Left renal pelvis (tissue), 4 donors: ENCODE results near the gene IFITM1. TPM values are rescaled to one million over a fixed set of nuclear protein-coding genes. Genes with fewer than 3 reads are reported as not detected.
"Not testable (repeated sequence)": the region's sequence is repeated elsewhere in the genome, so short reads cannot be mapped to it uniquely, and the experiment has no call there.

ENCODE experiments used
- DNase-seq, 4 donors: peaks; one replicate each; pipeline ENCODE4 v3.0.0-alpha.2; 2013; ENCODE audit warnings: low read depth in 4 of 4, low spot score in 3 of 4
- polyA plus RNA-seq, 4 donors: library from polyadenylated mRNA; unstranded; fragments of 120-200 nt; gene quantifications; one replicate each; pipeline ENCODE4 v1.2.1, GENCODE V29; 2013; ENCODE audit not compliant: insufficient read length in 4 of 4

Gene IFITM1
- polyA plus RNA-seq, 4 donors = 25.0 to 40.4 (median 35.2) TPM

DNA sequence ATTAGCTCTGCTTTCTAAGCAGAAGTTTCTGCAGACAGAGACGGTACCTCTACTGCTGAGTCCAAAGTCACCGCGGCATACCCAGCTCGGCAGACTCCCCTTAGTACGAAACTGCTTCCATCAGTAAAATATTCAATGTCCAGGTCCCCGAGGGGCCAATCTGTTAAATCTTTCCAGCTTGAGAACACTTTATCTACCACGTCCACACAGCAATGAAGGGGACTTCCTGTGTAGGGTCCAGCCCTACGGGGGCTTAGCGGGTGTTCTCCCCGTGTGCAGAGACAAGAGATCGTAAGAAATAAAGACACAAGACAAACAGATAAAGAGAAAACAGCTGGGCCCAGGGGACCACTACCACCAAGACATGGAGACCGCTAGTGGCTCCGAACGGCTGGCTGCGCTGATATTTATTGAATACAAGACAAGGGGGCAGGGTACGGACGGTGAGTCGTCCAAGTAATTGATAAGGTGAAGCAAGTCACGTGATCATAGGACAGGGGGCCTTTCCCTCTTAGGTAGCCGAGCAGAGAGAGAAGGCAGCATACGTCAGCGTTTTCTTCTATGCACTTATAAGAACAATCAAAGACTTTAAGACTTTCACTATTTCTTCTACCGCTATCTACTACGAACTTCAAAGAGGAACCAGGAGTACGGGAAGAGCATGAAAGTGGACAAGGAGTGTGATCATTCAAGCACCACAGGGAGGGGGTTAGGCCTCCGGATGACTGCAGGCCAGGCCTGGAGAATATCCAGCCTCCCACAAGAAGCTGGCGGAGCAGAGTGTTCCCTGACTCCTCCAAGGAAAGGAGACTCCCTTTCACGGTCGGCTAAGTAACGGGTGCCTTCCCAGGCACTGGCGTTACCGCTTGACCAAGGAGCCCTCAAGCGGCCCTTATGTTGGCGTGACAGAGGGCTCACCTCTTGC lies 11.0 kb downstream of the IFITM1 start:
- DNase-seq = not testable (repeated sequence)

DNA sequence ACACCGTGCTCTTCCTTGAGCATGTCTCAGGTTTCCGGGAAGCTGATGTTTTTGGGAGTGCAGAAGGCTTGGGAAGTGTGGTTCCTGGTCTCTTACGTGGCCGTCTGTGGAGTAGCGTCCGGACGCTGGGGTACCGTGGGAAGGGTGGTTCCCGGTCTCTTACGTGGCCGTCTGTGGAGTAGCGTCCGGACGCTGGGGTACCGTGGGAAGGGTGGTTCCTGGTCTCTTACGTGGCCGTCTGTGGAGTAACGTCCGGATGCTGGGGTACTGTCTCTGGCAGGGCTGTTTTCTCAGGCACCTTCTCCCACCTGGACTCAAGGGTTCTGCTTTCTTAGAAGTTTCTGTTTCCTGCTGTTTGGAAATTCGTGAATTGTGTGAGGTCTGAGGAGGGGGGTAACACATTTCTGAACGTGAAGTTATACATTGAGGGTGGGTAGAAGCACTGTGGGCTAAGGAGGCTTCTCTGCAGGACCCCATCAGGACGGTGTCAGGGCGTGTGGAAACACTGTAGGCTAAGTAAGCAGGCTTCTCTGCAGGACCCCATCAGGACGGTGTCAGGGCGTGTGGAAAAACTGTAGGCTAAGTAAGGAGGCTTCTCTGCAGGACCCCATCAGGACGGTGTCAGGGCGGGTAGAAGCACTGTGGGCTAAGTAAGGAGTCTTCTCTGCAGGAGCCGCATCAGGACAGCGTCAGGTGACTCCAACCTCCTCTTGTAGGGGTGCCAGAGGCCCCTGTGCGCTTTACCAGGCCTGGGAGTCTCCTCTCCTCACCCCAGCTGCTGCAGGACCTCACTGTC lies 12.2 kb downstream of the IFITM1 start:
- DNase-seq = no peak

DNA sequence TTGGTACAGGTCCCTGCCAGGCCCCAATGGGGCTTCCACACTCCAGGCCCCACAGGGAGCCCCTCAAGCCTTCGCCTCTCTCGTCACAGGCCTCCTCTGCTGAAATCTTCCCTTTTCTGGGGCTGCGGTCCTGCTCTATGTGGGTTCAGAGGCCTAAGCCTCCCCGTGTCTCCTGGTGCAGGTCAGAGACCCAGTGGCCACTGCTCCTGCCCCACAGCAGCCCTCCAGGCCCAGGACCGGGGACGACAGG lies 12.7 kb downstream of the IFITM1 start:
- no peak for DNase-seq

DNA sequence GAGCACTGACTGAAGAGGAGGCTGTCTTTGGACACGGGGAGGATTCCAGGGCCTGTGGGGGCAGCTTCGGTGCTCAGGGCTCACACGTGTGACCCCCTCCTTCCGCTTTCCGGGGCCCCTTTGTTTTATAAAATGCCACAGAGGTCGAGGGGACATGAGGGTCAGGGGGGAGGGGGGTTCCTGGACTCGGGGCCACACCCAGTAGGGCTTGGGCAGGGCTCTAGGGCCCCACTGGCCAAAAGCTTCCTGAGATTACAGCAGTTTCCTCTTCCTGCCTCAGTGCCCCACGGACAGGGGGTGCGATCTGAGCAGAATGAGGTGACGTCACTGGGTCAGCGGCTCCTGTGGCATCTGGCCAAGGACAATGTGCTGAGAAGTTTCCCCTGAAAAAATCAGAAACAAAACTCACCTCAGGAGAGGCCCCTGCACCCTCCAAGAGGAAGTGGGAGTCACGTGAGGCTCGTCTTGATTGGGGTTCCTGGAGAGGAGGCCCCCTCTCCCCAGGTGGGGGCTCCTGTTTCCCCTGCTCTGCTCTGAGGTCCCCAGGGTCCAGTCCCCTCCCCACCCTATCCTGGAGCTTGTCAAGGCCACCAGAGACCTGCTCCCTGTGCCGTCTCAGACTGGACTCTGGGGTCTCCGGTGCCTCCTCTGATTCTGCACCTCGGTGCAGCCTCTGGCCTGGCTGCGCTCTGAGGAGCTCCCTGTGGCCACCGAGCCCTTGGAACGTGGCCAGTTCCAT lies 13.2 kb downstream of the IFITM1 start:
- DNase-seq = no peak

GRCh38 chr11:327581-327923 lies 13.7 kb downstream of the IFITM1 start:
- no peak for DNase-seq

DNA sequence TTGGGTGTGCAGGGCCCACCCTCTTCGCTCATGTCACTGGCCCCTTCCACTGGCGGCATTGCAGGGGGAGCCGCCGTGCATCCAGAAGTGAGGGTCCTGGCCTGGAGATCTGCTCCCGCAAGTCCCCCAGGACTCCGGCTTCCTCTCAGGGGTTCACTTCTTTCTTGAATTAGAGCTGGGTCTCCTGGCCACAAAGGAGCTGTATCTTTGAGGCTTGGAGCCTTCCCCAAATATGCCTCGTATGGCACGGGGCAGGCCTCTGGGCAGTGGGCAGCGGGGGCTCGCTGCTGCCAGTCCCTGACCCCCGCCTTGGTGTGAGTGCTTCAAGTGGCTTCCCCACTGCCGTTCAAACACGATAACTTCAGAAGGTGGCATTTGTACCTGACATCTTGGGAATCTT lies 14.2 kb downstream of the IFITM1 start:
- no peak for DNase-seq

GRCh38 chr11:328516-329100 lies 14.8 kb downstream of the IFITM1 start:
- DNase-seq = not testable (repeated sequence)

DNA sequence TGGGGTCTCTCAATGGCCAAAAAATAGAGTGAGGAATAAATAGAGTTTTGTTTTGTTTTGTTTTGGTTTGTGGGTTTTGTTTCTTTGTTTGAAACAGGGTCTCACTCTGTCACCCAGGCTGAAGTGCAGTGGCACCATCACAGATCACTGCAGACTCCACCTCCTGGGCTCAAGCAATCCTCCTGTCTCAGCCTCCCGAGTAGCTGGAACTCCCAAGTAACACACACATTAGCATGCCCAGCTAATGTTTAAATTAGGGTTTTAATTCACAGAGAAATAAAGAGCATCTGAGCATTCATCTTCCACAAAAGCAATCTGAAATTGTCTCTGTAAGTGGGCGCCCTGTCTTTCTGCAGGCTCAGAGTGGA lies 16.0 kb downstream of the IFITM1 start:
- DNase-seq = no peak

- no peak for DNase-seq
Observed at GRCh38 chr11:330307-330693, 16.5 kb downstream of the IFITM1 start.

DNA sequence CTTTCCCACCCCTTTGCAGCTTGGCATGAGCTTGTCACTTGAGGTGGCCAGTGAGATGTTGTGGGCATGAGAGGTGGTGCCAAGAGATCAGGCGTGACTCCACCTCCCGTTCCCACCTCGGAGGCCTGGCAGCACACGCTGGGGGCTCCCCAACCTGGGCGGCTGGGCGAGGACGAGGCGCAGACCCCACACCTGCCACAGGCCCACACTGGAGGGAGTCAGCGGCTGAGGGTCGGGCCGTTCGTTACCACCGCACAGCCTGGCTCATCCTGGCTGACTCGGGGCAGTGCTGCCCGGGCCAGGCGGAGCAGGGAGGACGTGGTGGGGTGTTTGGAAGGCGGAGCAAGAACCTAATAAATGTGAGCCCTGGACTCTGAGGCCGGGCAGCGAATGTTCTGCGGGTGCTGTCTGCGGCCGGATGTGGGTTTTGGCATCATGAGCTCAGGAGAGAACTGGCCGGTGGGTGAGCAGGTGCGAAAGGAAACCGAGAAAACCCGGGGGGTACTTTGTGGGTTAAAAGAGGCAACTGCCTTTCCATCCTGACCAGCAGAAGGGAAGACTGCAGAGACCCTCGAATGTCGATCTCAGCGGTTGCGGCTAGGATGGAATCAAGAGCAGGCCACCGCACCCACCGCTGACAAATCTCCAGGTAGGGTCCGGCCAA lies 17.0 kb downstream of the IFITM1 start:
- DNase-seq = no peak

DNA sequence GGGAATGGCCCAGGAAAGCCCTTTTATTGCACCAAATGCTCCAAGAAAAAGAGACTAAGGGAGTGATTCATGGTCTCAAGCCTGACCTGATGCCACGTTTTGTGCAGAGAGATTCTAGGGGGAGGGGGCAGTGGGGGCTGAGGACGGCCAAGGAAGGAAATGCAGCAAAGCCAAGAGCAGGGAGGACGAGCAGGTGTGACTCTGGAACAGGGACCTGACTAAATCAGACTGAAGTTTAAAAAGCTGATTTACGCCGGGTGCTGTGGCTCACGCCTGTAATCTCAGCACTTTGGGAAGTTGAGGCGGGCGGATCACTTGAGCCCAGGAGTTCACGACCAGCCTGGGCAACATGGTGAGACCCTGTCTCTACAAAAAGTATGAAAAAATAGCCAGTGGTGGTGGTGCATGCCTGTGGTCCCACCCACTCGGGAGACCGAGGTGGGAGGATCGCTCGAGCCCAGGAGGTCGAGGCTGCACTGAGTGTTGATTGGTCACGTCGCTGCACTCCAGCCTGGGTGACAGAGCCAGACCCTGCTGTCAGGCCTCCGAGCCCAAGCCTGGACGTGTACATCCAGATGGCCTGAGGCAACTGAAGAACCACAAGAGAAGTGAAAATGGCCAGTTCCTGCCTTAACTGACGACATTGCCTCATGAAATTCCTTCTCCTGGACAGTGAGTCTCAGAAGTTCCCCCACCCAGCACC lies 17.7 kb downstream of the IFITM1 start:
- DNase-seq = no peak

- DNase-seq = no peak
Observed at GRCh38 chr11:332651-333480, 19.0 kb downstream of the IFITM1 start.

DNA sequence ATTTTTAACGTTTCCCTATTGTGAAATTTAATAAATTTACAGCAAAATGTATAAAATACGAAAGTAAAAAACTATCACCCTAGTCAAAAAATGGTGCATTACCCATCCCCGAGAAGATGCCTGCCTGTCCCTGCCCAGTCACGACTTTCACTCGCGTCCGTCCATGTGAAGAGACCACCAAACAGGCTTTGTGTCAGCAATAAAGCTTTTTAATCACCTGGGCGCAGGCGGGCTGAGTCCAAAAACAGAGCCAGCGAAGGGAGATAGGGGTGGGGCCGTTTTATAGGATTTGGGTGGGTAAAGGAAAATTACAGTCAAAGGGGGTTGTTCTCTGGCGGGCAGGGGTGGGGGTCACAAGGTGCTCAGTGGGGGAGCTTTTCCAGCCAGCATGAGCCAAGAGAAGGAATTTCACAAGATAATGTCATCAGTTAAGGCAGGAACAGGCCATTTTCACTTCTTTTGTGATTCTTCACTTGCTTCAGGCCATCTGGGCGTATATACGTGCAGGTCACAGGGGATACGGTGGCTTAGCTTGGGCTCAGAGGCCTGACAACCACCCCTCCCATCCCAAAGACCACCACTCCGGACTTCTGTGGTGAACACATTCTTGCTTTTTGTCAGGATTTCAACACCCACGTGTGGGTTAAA lies 19.9 kb downstream of the IFITM1 start:
- not testable (repeated sequence) for DNase-seq

GRCh38 chr11:334264-334994 lies 20.6 kb downstream of the IFITM1 start:
- no peak for DNase-seq

DNA sequence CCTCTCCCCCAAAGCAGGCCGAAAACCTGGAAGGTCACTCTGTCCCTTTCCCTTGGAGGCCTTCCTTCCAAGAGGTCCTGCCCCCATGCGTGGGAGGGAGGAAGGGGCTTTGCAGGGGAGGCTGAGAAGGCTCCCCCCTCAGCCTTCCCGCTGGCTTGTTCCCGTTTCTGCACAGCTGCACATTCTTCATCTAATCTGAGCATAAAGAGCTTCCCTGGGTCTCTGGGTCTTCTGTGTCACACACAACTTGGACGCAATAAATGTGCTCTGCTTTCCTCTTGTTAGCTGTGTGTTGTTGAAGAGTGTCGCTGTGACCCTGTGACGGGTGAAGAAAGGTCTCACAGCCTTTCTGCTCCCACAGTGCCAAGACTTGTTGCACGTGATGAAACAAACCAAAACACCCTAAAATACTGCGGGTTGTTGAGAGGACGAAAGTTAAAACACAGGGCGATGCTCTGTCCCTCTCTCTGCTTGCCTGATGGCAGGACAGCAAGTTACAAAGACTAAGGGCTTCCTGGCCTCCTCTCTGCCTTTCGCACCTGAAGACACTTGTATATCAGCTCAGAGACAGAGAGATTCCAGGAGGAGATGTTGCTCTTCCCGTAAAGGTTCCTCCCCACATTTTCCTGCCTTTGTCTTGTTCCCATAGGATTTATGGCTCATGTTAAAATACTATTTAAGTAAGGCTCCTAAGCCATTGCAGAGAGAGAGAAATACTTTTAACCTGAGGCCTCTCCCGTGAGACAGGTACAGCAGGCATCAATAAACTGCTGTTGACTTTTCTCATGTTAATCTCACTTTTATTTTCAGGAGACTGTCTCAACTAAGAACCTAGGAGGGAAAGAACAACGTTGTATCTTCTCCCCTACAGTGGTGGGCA lies 22.2 kb downstream of the IFITM1 start:
- no peak for DNase-seq

DNA sequence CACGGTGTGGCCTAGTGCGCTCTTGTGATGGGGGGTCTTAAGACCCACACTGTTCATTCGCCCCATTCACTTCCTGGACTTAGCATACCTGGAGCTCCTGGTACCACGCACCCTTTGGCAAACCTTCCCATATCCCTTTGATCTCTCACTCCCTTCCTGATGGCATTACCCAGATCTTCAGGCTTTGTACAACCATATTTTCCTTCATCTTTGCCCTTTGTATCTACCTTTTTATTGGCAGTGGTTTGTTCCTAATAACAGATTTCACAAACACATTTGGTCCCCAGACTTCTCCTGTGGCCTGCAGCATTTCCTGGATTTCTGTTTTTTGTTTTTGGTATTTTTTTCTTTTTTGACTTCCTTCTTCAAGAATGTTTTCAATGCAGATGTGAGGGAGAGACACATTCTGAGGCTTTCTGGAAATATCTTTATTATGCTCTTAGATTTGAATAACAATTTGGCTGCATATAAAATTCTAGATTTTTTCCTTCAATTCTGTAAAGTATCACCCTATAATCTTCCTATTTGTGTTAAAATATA lies 22.9 kb downstream of the IFITM1 start:
- DNase-seq = no peak

- no peak for DNase-seq
Observed at GRCh38 chr11:337711-338110, 23.9 kb downstream of the IFITM1 start.
